Coronary artery (tissue), 2 donors: ENCODE results near the gene NCKAP5.

Source experiments
- DNase-seq: peaks from one replicate; pipeline ENCODE4 v3.0.0-alpha.2; 2017; ENCODE audit warnings: low spot score
- H3K27ac ChIP-seq, 2 donors: fragments of 200-600 bp; sonication (generic); one replicate each; pipeline ENCODE4 v1.5.1; 2016 to 2019
- H3K4me3 ChIP-seq: fragments of 200-600 bp; sonication (generic); 2 replicates; pipeline ENCODE4 v1.5.1; 2016; ENCODE audit warnings: mild to moderate bottlenecking, moderate library complexity
- CTCF ChIP-seq: fragments of 200-600 bp; sonication (generic); IDR thresholded peaks from one replicate; pipeline ENCODE4 v1.5.1; 2019; ENCODE audit warnings: antibody characterized with exemption

The NCKAP5 gene

DNA sequence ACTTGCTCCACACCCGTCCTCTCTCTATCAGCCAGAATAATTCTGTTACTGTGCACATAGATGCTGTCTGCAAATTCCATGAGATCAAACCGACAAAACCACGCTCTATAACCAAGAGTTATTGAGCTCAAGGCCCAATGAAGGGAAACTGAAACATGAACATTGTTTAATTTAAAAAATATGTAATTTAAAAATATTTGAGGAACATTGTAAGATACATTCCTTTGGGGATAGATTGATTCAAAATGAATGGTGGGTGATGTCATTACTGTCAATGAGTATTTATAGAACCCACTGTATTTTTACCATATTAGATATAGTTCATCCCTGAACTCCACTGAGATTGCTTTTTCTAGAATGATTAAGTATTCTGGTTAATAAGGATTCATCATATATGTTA is 50.4 kb downstream of the NCKAP5 start:
- no peak overlapping the region for H3K27ac ChIP-seq
- TF ChIP-seq CTCF: no peak
- no peak for DNase-seq
- H3K4me3 ChIP-seq: no peak overlapping the region

DNA sequence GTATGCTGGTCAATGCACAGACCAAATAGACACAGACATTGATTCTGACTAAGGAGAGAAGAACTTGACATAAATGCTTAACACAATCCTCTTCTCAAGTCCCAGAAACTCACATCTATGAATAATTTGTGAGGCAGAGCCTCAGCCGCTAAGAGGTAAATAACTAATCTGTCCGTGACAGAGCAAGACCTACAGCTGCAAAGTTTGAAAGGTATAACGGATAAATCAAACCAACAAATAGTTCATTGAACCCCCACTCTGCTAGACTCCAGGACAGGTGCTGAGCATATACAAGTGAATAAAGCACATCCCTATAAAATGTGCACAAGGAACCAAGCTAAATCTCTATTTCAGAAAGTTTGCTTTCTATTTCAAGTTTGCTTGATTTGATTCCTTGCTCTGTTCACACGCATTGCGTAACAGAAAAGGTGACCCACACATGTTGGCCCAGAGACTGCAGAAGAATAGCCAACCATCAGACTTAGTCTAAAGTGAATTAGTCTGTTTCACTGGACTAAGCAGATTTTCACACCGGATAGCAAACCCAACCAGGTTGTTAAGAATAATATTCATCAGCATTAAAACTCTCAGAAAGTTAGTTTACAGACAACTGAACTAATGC is 51.7 kb downstream of the NCKAP5 start:
- no peak overlapping the region for H3K27ac ChIP-seq
- TF ChIP-seq CTCF: no peak
- DNase-seq: no peak

GRCh38 chr2:133515271-133515670 is 53.0 kb downstream of the NCKAP5 start:
- H3K27ac ChIP-seq: no peak overlapping the region
- no peak for TF ChIP-seq CTCF
- no peak overlapping the region for H3K4me3 ChIP-seq
- no peak for DNase-seq

More for the DNA sequence above, 51.7 kb downstream of the NCKAP5 start:
- H3K4me3 ChIP-seq: no peak overlapping the region

DNA sequence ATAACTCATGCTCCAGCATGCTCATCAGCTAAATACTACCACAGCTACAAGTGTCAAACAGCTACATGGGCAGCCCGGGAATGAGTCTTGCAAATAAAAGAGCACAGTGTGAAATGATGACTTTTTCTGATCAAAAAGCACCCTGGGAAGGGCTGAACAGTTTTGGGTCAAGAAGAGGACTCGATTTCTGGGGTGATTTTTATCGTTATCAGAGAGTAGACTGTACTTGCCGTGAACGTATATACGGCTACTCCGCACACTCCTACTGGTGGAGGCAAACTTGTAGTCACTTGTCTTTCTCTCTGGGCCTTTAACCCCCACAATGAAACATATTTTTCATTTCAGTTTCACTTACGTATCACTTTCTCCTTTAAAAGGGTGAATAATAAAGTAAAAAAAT is 54.4 kb downstream of the NCKAP5 start:
- no peak overlapping the region for H3K27ac ChIP-seq
- H3K4me3 ChIP-seq: no peak overlapping the region
- no peak for TF ChIP-seq CTCF
- no peak for DNase-seq

DNA sequence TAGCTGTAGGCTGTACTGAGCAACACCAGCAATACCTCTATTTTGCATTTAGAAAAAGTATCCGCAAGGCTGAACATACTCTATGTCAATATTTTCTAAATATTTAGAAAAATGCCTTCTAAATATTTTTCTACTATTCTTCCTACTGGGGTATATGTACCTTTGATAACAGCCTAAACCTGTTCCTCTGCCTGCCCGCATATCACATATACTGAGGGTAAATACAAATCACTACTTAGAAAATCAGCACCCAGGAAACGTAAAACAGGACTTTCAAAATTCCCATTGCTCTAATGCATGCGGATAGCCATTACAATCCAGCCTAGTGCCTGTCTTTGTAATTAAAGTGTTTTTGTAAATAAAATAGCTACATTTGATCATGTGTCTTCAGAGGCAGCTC is 56.1 kb downstream of the NCKAP5 start:
- no peak overlapping the region for H3K27ac ChIP-seq
- DNase-seq: no peak
- H3K4me3 ChIP-seq: no peak overlapping the region
- no peak for TF ChIP-seq CTCF

- TF ChIP-seq CTCF: no peak
- Histone ChIP-seq H3K4me3 (no peak overlapping the region), H3K27ac (no peak overlapping the region)
- DNase-seq: no peak
Measured at GRCh38 chr2:133511679-133512078, 56.6 kb downstream of the NCKAP5 start.

GRCh38 chr2:133509777-133510176 is 58.5 kb downstream of the NCKAP5 start:
- DNase-seq: no peak
- Histone ChIP-seq H3K27ac (no peak overlapping the region), H3K4me3 (no peak overlapping the region)
- no peak for TF ChIP-seq CTCF
